ENCODE measurements around the gene C8G.

GRCh38 chr9:136927343-136928271, 17.4 kb upstream of the C8G start:
- TF ChIP-seq EZH2 (IDR thresholded peaks at IDR 0.05) = no peak
- no peak for TF ChIP-seq POLR2AphosphoS5 (IDR thresholded peaks at IDR 0.05; ENCODE audit: borderline replicate concordance, low read depth, low read length)
- no peak for TF ChIP-seq FOXP2 (optimal IDR thresholded peaks at IDR 0.05; ENCODE audit: control extremely low read depth, extremely low read length, insufficient read depth)

Data from SK-N-MC (cell line).